Measurements from ENCODE around the gene CCDC184.
"Not testable (repeated sequence)": the region's sequence is repeated elsewhere in the genome, so short reads cannot be mapped to it uniquely, and the experiment has no call there.

CCDC184 gene

GRCh38 chr12:48216785-48217184 lies 33.3 kb downstream of the CCDC184 start:
- H3K27ac ChIP-seq = no peak overlapping the region
- TF ChIP-seq, protein P1, sequence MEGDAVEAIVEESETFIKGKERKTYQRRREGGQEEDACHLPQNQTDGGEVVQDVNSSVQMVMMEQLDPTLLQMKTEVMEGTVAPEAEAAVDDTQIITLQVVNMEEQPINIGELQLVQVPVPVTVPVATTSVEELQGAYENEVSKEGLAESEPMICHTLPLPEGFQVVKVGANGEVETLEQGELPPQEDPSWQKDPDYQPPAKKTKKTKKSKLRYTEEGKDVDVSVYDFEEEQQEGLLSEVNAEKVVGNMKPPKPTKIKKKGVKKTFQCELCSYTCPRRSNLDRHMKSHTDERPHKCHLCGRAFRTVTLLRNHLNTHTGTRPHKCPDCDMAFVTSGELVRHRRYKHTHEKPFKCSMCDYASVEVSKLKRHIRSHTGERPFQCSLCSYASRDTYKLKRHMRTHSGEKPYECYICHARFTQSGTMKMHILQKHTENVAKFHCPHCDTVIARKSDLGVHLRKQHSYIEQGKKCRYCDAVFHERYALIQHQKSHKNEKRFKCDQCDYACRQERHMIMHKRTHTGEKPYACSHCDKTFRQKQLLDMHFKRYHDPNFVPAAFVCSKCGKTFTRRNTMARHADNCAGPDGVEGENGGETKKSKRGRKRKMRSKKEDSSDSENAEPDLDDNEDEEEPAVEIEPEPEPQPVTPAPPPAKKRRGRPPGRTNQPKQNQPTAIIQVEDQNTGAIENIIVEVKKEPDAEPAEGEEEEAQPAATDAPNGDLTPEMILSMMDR (conservative IDR thresholded peaks at IDR 0.05) = no peak
- TF ChIP-seq ZFX (IDR thresholded peaks at IDR 0.05) = no peak

GRCh38 chr12:48219631-48220030 lies 36.2 kb downstream of the CCDC184 start:
- TF ChIP-seq ZFX (IDR thresholded peaks at IDR 0.05) = no peak
- TF ChIP-seq, protein P1 (conservative IDR thresholded peaks at IDR 0.05) = no peak

DNA sequence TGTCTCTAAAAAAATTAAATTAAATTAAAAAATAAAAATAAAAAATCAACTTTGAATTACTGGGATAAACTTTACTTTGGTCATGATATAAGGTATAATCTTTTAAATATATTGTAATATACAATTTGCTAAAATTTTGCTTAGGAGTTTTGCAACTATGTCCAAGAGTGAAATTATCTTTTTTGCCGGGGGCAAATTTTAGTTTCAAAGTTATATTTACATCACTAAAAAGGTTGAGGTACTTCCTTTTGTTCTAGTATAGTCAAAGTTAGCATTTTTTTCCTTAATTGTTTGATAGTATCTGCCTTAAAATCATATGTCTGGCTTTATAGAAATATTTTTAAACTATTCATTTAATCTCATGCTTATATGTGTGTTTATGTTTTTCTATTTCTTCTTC lies 37.3 kb downstream of the CCDC184 start:
- no peak overlapping the region for H3K27ac ChIP-seq
- TF ChIP-seq, protein P1 (conservative IDR thresholded peaks at IDR 0.05) = no peak
- no peak for TF ChIP-seq ZFX (IDR thresholded peaks at IDR 0.05)

More at GRCh38 chr12:48219631-48220030, 36.2 kb downstream of the CCDC184 start:
- no peak overlapping the region for H3K27ac ChIP-seq

DNA sequence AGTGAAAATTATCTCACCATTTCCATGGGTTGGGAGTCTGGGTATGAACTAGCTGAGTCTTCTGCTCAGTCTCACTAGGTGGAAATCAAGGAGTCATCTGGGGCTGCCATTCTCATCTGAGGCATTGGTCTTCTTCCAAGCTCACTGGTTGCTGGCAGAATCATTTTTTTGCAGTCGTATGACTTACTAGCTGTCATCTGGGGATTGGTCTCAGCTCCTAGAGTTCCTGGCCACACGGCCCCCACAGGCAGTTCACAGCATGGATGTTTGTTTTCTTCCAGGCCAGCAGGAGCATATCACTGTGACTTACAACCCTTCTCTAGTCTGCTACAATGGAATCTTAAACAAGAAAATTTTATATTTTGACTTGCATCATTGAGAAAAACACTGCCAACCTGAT lies 38.2 kb downstream of the CCDC184 start:
- no peak overlapping the region for H3K27ac ChIP-seq
- TF ChIP-seq, protein P1 (conservative IDR thresholded peaks at IDR 0.05) = no peak
- no peak for TF ChIP-seq ZFX (IDR thresholded peaks at IDR 0.05)

DNA sequence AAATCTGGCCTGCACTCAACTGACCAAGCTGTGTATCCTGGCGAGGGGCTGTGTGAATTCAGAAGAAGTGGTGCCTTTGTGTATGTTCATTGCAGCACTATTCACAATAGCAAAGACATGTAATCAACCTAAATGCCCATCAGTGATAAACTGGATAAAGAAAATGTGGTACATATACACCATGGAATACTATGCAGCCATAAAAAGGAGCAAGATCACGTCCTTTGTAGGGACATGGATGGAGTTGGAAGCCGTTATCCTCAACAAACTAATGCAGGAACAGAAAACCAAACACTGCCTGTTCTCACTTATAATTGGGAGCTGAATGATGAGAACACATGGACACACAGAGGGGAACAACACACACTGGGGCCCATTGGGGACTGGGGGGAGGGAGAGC lies 41.1 kb downstream of the CCDC184 start:
- not testable (repeated sequence) for H3K27ac ChIP-seq

DNA sequence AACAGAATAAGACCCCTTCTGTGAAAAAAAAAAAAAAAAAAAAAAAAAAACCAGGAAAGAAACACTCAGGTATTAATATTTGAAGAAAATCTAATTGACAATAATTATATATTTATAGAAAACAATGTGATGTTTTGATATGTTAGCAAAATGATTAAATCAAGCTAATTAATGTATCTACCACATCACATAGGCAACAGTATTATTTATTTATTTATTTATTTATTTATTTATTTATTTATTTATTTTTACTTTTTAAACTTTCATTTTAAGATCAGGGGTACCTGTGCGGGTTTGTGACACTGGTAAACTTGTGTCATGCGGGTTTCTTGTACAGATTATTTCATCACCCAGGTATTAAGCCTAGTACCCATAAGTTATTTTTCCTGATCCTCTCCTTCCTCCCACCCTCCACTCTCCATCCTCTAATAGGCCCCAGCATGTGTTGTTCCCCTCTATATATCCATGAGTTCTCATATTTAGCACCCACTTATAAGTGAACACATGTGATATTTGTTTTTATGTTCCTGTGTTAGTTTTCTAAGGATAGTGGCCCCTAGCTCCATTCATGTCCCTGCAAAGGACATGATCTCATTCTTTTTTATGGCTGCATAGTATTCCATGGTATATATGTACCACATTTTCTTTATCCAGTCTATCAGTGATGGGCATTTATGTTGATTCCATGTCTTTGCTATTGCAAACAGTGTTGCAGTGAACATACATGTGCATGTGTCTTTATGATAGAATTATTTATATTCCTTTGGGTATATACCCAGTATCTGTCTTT lies 47.9 kb downstream of the CCDC184 start:
- not testable (repeated sequence) for H3K27ac ChIP-seq
